ENCODE data around the gene HEXD. TPM values are rescaled to one million over a fixed set of nuclear protein-coding genes. Genes with fewer than 3 reads are reported as not detected.

The HEXD gene
- total RNA-seq, 1 donor from 2014 or later, result 82.8 TPM

DNA sequence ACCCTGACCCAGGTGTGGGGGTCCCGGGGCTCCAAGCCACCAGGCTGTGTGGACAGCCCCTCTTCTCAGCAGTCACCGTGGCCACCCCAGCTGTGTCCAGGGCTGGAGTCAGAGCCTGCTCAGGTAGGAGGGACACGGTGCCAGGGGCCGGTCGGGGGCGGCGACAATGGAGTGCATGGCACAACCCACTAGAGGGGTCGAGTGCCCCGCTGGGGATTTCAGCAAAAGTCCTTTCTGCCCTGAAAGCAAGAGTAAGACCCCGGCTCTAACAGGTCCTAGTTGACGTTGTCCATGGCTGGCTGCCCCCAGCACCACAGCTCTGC is 35.3 kb upstream of the HEXD start:
- TF ChIP-seq, protein P1, sequence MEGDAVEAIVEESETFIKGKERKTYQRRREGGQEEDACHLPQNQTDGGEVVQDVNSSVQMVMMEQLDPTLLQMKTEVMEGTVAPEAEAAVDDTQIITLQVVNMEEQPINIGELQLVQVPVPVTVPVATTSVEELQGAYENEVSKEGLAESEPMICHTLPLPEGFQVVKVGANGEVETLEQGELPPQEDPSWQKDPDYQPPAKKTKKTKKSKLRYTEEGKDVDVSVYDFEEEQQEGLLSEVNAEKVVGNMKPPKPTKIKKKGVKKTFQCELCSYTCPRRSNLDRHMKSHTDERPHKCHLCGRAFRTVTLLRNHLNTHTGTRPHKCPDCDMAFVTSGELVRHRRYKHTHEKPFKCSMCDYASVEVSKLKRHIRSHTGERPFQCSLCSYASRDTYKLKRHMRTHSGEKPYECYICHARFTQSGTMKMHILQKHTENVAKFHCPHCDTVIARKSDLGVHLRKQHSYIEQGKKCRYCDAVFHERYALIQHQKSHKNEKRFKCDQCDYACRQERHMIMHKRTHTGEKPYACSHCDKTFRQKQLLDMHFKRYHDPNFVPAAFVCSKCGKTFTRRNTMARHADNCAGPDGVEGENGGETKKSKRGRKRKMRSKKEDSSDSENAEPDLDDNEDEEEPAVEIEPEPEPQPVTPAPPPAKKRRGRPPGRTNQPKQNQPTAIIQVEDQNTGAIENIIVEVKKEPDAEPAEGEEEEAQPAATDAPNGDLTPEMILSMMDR (IDR thresholded peaks at IDR 0.05; ENCODE audit: unreplicated experiment), result no peak
- no peak for DNase-seq (ENCODE audit: low spot score in 2 of 2, unreplicated experiment in 2 of 2)
- Mint-ChIP-seq H3K27ac (no peak overlapping the region), H3K9me3 (no peaks in the 10 kb centered on the region), H3K36me3 (no peaks in the 10 kb centered on the region), H3K4me1 (peaks cover 18% of the 10 kb centered on the region), H3K4me3 (no peak overlapping the region), H3K27me3 (ENCODE audit: low read depth) (peaks cover 25% of the 10 kb centered on the region)

DNA sequence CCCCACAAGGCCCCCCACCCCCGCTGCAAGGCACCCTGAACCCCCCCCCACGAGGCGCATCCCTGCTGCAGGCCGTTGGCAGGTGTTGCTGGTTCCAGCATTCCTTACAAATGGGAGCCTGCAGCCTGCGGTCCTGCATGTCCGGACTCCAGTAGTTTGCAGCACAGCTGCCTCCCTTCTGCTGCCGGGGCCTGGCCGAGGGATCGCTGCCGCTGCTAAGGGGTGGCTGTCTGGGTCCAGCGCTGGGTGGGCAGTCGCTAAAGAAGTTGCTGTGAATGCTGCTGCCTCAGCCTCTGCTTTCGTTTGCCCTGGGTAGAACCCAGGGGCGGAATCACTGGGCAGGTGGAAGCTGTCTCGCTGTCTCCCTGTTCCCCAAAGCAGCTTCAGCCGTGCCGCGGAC is 34.7 kb upstream of the HEXD start:
- no peak for DNase-seq (ENCODE audit: low spot score in 2 of 2, unreplicated experiment in 2 of 2)
- H3K27ac Mint-ChIP-seq, result no peak overlapping the region
- no peak overlapping the region for H3K4me3 Mint-ChIP-seq
- TF ChIP-seq, protein P1 (IDR thresholded peaks at IDR 0.05; ENCODE audit: unreplicated experiment), result no peak
- no peaks in the 10 kb centered on the region for H3K36me3 Mint-ChIP-seq
- peaks cover 26% of the 10 kb centered on the region for H3K27me3 Mint-ChIP-seq (ENCODE audit: low read depth)
- no peaks in the 10 kb centered on the region for H3K9me3 Mint-ChIP-seq
- H3K4me1 Mint-ChIP-seq, result peaks cover 18% of the 10 kb centered on the region

DNA sequence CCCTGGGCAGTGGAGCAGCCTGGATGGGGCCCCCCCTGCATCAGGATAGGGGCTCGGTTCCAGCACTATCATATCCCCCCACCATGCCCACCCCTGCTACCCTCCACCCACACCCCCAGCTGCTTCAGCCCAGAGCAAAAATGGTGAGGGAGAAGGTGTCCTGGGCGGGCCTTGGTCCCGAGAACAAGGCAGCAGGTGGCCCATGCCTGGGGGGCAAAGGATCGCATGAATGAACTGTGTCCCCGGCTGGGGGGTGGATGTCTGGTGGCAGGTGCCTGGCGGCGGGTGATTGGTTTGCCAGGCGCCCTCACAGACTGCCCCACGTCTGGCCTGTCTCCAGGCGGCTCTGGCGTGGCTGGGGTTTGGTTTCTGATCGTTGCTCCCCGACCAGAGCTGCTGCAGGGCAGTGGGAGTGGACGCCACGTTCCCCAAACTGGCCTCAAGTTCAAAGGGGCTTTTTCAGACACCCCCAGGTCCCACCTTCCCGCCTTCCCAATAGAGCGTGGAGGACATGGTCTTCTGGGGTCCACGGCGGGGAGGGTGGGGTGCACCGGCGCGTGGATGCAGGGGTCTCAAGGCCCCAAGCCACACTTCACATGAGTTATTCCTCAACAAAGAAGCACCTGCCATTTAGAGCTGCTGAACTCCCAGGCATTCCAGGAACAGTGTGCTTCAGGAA is 34.0 kb upstream of the HEXD start:
- Mint-ChIP-seq H3K9me3 (no peaks in the 10 kb centered on the region), H3K4me3 (no peak overlapping the region), H3K27me3 (ENCODE audit: low read depth) (peaks cover 23% of the 10 kb centered on the region), H3K36me3 (no peaks in the 10 kb centered on the region), H3K4me1 (peaks cover 20% of the 10 kb centered on the region), H3K27ac (no peak overlapping the region)
- no peak for DNase-seq (ENCODE audit: low spot score in 2 of 2, unreplicated experiment in 2 of 2)
- TF ChIP-seq, protein P1 (IDR thresholded peaks at IDR 0.05; ENCODE audit: unreplicated experiment), result no peak

DNA sequence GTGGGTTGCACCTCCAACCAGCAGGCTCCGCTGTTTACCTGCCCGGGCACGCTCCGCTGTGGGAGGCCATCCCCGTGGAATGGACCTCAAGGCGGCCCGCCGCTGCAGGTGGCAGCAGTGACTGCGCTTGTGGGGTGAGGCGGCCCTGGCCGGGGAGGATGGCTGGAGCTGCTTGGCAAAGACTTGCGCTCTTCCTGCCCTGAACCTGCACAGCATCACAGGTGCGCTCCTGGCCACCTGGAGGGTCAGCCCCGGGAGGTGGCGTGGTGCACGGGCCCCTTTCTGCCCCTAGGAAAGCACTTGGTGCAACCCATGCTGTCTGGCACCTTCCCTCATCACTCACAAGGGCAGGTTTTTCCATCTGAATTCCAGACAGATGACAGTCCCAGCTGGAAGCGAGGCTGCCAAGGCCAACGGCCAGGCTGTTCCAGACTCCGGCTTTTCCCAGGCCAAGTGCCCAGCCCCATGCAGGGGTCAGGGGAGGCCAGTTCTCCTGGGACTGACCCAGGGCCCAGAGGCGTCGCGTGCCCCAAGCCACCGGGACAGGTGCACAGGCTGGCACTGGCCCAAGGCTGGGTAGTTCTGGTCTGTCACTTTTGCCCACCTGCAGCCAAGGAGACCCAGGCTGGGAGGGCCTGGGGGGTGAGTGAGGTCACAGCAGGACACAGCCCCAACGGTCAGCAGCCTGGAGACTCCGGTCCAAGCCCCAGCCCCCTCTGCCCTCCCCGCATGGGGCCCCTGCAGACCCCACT is 33.2 kb upstream of the HEXD start:
- TF ChIP-seq, protein P1 (IDR thresholded peaks at IDR 0.05; ENCODE audit: unreplicated experiment), result no peak
- DNase-seq (ENCODE audit: low spot score in 2 of 2, unreplicated experiment in 2 of 2), result peak in 1 of 2 experiments; percentile 69
- Mint-ChIP-seq H3K9me3 (no peaks in the 10 kb centered on the region), H3K4me3 (no peak overlapping the region), H3K36me3 (no peaks in the 10 kb centered on the region), H3K27me3 (ENCODE audit: low read depth) (peaks cover 21% of the 10 kb centered on the region), H3K4me1 (peaks cover 24% of the 10 kb centered on the region), H3K27ac (no peak overlapping the region)

DNA sequence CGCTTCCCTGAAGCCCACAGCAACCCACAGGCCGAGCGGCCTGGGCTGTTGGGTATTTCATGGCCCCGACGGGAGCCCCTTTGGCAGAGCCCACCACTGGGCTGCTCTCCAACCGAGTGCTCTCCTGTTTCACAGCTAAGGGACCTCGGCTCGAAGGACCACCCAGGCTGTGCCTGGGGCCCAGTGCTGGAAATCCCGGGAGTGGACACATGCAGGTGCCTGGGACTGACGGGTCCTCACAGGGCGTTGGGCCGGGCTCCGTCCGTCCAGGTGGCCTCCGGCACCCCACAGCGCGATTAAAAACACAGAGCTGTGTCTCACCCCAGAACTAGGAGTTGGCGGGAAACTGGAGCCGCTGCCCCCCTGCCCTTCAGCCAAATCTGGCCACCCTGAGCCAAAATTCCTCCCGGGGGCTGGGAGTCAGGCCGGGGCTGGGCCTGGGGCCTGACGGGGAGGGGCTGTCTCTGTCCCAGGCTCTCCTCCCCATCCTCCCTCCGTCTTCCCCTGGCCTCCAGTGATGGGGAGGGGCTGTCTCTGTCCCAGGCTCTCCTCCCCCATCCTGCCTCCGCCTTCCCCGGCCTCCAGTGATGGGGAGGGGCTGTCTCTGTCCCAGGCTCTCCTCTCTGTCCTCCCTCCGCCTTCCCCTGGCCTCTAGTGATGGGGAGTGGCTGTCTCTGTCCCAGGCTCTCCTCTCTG is 32.4 kb upstream of the HEXD start:
- H3K36me3 Mint-ChIP-seq, result no peaks in the 10 kb centered on the region
- peaks cover 14% of the 10 kb centered on the region for H3K27me3 Mint-ChIP-seq (ENCODE audit: low read depth)
- TF ChIP-seq, protein P1 (IDR thresholded peaks at IDR 0.05; ENCODE audit: unreplicated experiment), result no peak
- no peak overlapping the region for H3K27ac Mint-ChIP-seq
- no peak for DNase-seq (ENCODE audit: low spot score in 2 of 2, unreplicated experiment in 2 of 2)
- H3K4me3 Mint-ChIP-seq, result no peak overlapping the region
- H3K9me3 Mint-ChIP-seq, result no peaks in the 10 kb centered on the region
- H3K4me1 Mint-ChIP-seq, result peaks cover 24% of the 10 kb centered on the region

Data from mesothelial cell of epicardium (in vitro differentiated cells).